OCI-LY1 (cell line): Measurements from ENCODE around the gene HINT2.

ENCODE experiments used
- H2AFZ ChIP-seq: fragments of 200-600 bp; sonication (generic), shearing (Covaris generic); 2 replicates; pipeline ENCODE4 v1.6.0; 2014; ENCODE audit warnings: antibody characterized with exemption, mild to moderate bottlenecking, low read length
- H3F3A ChIP-seq: fragments of 200-600 bp; sonication (generic), shearing (Covaris generic); 2 replicates; pipeline ENCODE4 v1.6.0; 2014; ENCODE audit warnings: mild to moderate bottlenecking, antibody characterized with exemption, low read length, moderate library complexity; ENCODE audit not compliant: insufficient read depth
- H3K27ac ChIP-seq: fragments of 200-600 bp; sonication (generic); 2 replicates; pipeline ENCODE4 v1.5.1; 2014; ENCODE audit warnings: low read length, mixed run types, mild to moderate bottlenecking, low read depth; ENCODE audit not compliant: poor library complexity, severe bottlenecking
- H3K27me3 ChIP-seq: fragments of 200-600 bp; sonication (generic); 2 replicates; pipeline ENCODE4 v1.6.0; 2014; ENCODE audit warnings: antibody characterized with exemption, mild to moderate bottlenecking, low read length, moderate library complexity; ENCODE audit not compliant: insufficient read depth
- H3K36me3 ChIP-seq: fragments of 200-600 bp; sonication (generic); 2 replicates; pipeline ENCODE4 v1.6.1; 2014; ENCODE audit warnings: mild to moderate bottlenecking, antibody characterized with exemption, low read length, moderate library complexity, mixed read lengths; ENCODE audit not compliant: insufficient read depth
- H3K4me1 ChIP-seq: fragments of 200-600 bp; sonication (generic); 2 replicates; pipeline ENCODE4 v1.5.1; 2014; ENCODE audit warnings: mild to moderate bottlenecking, low read length, moderate library complexity; ENCODE audit not compliant: insufficient read depth, severe bottlenecking
- H3K4me2 ChIP-seq: fragments of 200-600 bp; sonication (generic), shearing (Covaris generic); 2 replicates; pipeline ENCODE4 v1.6.1; 2014; ENCODE audit warnings: low read length
- H3K4me3 ChIP-seq: fragments of 200-600 bp; sonication (generic); 2 replicates; pipeline ENCODE4 v1.5.1; 2014; ENCODE audit warnings: low read length, low read depth, mild to moderate bottlenecking, mixed read lengths; ENCODE audit not compliant: poor library complexity, severe bottlenecking
- H3K79me2 ChIP-seq: fragments of 200-600 bp; shearing (Covaris generic); 2 replicates; pipeline ENCODE4 v1.6.1; 2016; ENCODE audit warnings: mixed run types, low read length, mixed read lengths; ENCODE audit not compliant: insufficient read depth
- H3K9ac ChIP-seq: fragments of 200-600 bp; sonication (generic), shearing (Covaris generic); 2 replicates; pipeline ENCODE4 v1.6.1; 2014; ENCODE audit warnings: mild to moderate bottlenecking, low read length, mixed read lengths
- H3K9me2 ChIP-seq: fragments of 200-600 bp; sonication (generic), shearing (Covaris generic); 2 replicates; pipeline ENCODE4 v1.6.1; 2014; ENCODE audit warnings: low read depth, mild to moderate bottlenecking, low read length, mixed read lengths
- H3K9me3 ChIP-seq: fragments of 200-600 bp; shearing (Covaris generic); 2 replicates; pipeline ENCODE4 v1.6.1; 2014; ENCODE audit warnings: low read length, mixed read lengths
- H4K20me1 ChIP-seq: fragments of 200-600 bp; sonication (generic), shearing (Covaris generic); 2 replicates; pipeline ENCODE4 v1.6.0; 2016; ENCODE audit warnings: mild to moderate bottlenecking, low read length; ENCODE audit not compliant: insufficient read depth
- EZH2 ChIP-seq: fragments of 200-600 bp; sonication (generic), shearing (Covaris generic); IDR thresholded peaks from 2 replicates; pipeline ENCODE4 v1.8.0; 2017; ENCODE audit warnings: borderline replicate concordance, mixed run types, mild to moderate bottlenecking, antibody characterized with exemption, low read length, moderate library complexity, mixed read lengths
- TF ChIP-seq, protein P1 (sequence below): fragments of 200-600 bp; sonication (generic), shearing (Covaris generic); IDR thresholded peaks from 2 replicates; pipeline ENCODE4 v1.5.1; 2017; ENCODE audit warnings: mild to moderate bottlenecking, antibody characterized with exemption, low read length, moderate library complexity, mixed read lengths

The HINT2 gene

GRCh38 chr9:35776018-35776417 lies 38.8 kb downstream of the HINT2 start:
- Histone ChIP-seq H2AFZ (no peak overlapping the region), H3K9me3 (no peaks in the 10 kb centered on the region), H3K9me2 (no peaks in the 10 kb centered on the region), H3K36me3 (no peaks in the 10 kb centered on the region), H3K27ac (peak overlapping the region; percentile 88), H3K9ac (peak overlapping the region; percentile 35; the same call in 1 of the 2 replicates), H3K27me3 (no peaks in the 10 kb centered on the region), H3F3A (no peaks in the 10 kb centered on the region), H3K79me2 (no peaks in the 10 kb centered on the region), H3K4me3 (peak overlapping the region; percentile 20), H4K20me1 (no peaks in the 10 kb centered on the region), H3K4me2 (peak overlapping the region; percentile 51), H3K4me1 (peaks cover 34% of the 10 kb centered on the region)
- TF ChIP-seq, protein P1, sequence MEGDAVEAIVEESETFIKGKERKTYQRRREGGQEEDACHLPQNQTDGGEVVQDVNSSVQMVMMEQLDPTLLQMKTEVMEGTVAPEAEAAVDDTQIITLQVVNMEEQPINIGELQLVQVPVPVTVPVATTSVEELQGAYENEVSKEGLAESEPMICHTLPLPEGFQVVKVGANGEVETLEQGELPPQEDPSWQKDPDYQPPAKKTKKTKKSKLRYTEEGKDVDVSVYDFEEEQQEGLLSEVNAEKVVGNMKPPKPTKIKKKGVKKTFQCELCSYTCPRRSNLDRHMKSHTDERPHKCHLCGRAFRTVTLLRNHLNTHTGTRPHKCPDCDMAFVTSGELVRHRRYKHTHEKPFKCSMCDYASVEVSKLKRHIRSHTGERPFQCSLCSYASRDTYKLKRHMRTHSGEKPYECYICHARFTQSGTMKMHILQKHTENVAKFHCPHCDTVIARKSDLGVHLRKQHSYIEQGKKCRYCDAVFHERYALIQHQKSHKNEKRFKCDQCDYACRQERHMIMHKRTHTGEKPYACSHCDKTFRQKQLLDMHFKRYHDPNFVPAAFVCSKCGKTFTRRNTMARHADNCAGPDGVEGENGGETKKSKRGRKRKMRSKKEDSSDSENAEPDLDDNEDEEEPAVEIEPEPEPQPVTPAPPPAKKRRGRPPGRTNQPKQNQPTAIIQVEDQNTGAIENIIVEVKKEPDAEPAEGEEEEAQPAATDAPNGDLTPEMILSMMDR = no peak
- TF ChIP-seq EZH2 = no peak

DNA sequence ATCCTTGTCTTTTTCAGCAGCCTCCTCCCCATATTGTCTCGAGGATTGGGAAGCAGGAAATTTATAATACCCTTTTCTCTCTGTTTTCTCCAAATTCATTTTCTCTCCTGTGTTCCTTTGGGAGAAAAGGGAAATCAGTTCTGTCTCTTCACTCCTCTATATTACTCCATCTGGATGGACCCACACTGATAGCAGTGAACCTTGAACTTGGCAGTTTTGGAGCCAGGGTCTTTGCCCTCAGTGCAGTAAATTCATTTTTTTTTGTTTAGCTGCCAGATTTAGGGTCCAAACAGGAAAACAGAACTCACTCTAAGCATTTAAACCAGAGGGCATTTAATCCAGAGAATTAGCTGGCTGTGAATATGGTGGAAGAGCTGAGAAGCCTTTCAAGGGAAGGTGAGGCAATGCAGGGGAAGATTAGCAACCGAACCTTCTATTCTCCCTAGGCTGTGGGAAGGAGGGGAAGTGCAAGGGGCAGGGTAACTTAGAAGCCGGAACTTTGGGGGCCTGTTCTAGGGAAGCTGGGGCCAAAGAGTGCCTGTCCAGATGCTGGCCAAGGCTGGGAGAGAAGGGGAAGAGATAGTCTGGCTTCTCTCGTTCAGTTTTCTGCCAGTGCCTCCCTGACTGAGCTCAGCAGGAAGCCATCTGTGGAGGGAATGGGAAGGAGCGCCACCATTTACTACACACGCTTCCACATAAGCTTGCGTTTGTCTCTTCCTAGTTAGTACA lies 39.8 kb downstream of the HINT2 start:
- no peaks in the 10 kb centered on the region for H3K27me3 ChIP-seq
- H3F3A ChIP-seq = no peaks in the 10 kb centered on the region
- H3K27ac ChIP-seq = peak overlapping the region; percentile 88
- H3K79me2 ChIP-seq = no peaks in the 10 kb centered on the region
- H3K4me1 ChIP-seq = peaks cover 40% of the 10 kb centered on the region
- H3K4me2 ChIP-seq = peak overlapping the region; percentile 51
- peak overlapping the region; percentile 35; the same call in 1 of the 2 replicates for H3K9ac ChIP-seq
- H3K36me3 ChIP-seq = no peaks in the 10 kb centered on the region
- TF ChIP-seq, protein P1 = no peak
- TF ChIP-seq EZH2 = no peak
- no peaks in the 10 kb centered on the region for H4K20me1 ChIP-seq
- H3K9me3 ChIP-seq = no peaks in the 10 kb centered on the region
- no peak overlapping the region for H2AFZ ChIP-seq
- peak overlapping the region; percentile 20 for H3K4me3 ChIP-seq
- no peaks in the 10 kb centered on the region for H3K9me2 ChIP-seq

- peaks cover 40% of the 10 kb centered on the region for H3K4me1 ChIP-seq
- TF ChIP-seq, protein P1 = no peak
- no peak for TF ChIP-seq EZH2
- no peak overlapping the region for H3K4me2 ChIP-seq
- H3K27me3 ChIP-seq = no peaks in the 10 kb centered on the region
- H3K9ac ChIP-seq = no peak overlapping the region
- H3K79me2 ChIP-seq = no peaks in the 10 kb centered on the region
- no peak overlapping the region for H3K27ac ChIP-seq
- no peak overlapping the region for H2AFZ ChIP-seq
- no peaks in the 10 kb centered on the region for H3K9me3 ChIP-seq
- no peak overlapping the region for H3K4me3 ChIP-seq
- H3K36me3 ChIP-seq = no peaks in the 10 kb centered on the region
- H4K20me1 ChIP-seq = no peaks in the 10 kb centered on the region
- H3K9me2 ChIP-seq = no peaks in the 10 kb centered on the region
- H3F3A ChIP-seq = no peaks in the 10 kb centered on the region
These were observed 42.9 kb downstream of the HINT2 start for GRCh38 chr9:35771943-35772342.
